ENCODE results near the gene TTLL13. TPM values are rescaled to one million over a fixed set of nuclear protein-coding genes. Genes with fewer than 3 reads are reported as not detected.

TTLL13 gene
- total and polyA plus RNA-seq, 2 of the 8 experiments (the other 6 are each of a cell fraction or from before 2014, with no cell fraction given) = 0.03 TPM; not detected in 1

DNA sequence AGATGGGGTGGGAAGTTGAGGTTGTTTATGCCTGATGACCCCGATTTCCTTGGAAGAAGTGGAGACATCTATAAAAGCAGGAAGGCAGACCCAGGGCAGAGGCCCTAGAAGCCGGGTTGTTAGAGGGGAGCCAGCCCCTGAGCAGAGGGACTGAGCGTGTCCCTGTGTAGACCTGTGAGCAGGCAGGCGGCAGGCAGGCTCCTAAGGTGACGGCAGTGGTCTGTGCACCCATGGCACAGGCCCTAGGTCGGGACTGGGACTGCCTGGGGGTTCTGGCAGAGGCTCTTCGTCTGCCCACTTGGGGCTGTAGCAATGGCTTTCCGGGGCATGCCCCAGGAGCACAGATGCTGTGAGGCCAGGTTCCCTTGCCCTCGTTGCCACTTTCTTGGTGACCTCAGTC, 38.3 kb upstream of the TTLL13 start:
- H4K5ac ChIP-seq (ENCODE audit: insufficient read length, low read depth, low read length) = no peak overlapping the region
- 0 out of 8 replicates have a peak, but pooled peaks cover 0 to 3% (median under 1%) of the 10 kb centered on the region in 4 experiments for H3K36me3 ChIP-seq (ENCODE audit: control insufficient read depth in 2 of 4, insufficient read depth in 4 of 4, low read length in 3 of 4)
- no peaks in the 10 kb centered on the region; the same call in 1 of the 2 replicates for H3K23me2 ChIP-seq (ENCODE audit: low read depth, low read length)
- H3K9me3 ChIP-seq (ENCODE audit: insufficient read depth in 2 of 2, low read depth in 1 of 2, low read length in 1 of 2) = no peaks in the 10 kb centered on the region
- DNase-seq (ENCODE audit: low read depth in 1 of 2, low spot score in 2 of 2) (no peak), FAIRE-seq (no peak)
- POLR2A ChIA-PET (ENCODE audit: partially characterized antibody) = interaction anchor here (4.8 kb wide), 1 partner anchor 9 kb away, joined by 25 read pairs; the partner anchor contains the start of gene SEMA4B
- H3K9ac ChIP-seq (replicated peaks in 1 of 4; ENCODE audit: extremely low read depth in 1 of 4, low read depth in 3 of 4, low read length in 3 of 4) = no peak overlapping the region
- no peak overlapping the region for H2AK5ac ChIP-seq (ENCODE audit: low read depth, low read length)
- H2BK12ac ChIP-seq (ENCODE audit: low read depth, low read length) = no peak overlapping the region
- H2BK120ac ChIP-seq (replicated peaks; ENCODE audit: low read depth, low read length) = no peak overlapping the region
- no peak overlapping the region for H4K91ac ChIP-seq (replicated peaks; ENCODE audit: insufficient read length, low read length)
- no peak overlapping the region for H3K4me2 ChIP-seq (ENCODE audit: insufficient read depth in 1 of 2, low read depth in 2 of 2, low read length in 2 of 2)
- H3K79me2 ChIP-seq (ENCODE audit: control insufficient read depth in 1 of 2, insufficient read depth in 2 of 2, low read length in 2 of 2) = peaks cover 0 to 38% of the 10 kb centered on the region in 2 experiments; a peak in 1 of 4 replicates
- H3K56ac ChIP-seq (replicated peaks; ENCODE audit: insufficient read length, low read depth, low read length) = no peak overlapping the region
- no peaks in the 10 kb centered on the region for H3K27me3 ChIP-seq (replicated peaks in 1 of 4; ENCODE audit: control insufficient read depth in 3 of 4, extremely low read depth in 1 of 4, insufficient read depth in 3 of 4, low read length in 3 of 4)
- H4K20me1 ChIP-seq (replicated peaks in 1 of 2; ENCODE audit: control insufficient read depth in 1 of 2, insufficient read depth in 2 of 2, low read length in 2 of 2) = peaks cover 7 to 12% of the 10 kb centered on the region in 2 experiments
- H3K4me1 ChIP-seq (replicated peaks in 1 of 4; ENCODE audit: control insufficient read depth in 3 of 4, insufficient read depth in 4 of 4, low read length in 3 of 4) = peaks cover 0 to 3% (median under 1%) of the 10 kb centered on the region in 4 experiments; a peak in 3 of 7 replicates
- H2AFZ ChIP-seq (ENCODE audit: low read length) = no peak overlapping the region
- no peak overlapping the region for H3K18ac ChIP-seq (ENCODE audit: extremely low read depth, low read length)
- H3K79me1 ChIP-seq (ENCODE audit: low read depth, low read length) = peaks cover 10% of the 10 kb centered on the region; the same call in 1 of the 2 replicates
- no peak overlapping the region for H3K23ac ChIP-seq (ENCODE audit: insufficient read length)
- H3K4ac ChIP-seq (replicated peaks; ENCODE audit: insufficient read length, low read depth, low read length) = no peak overlapping the region
- no peak overlapping the region for H3K14ac ChIP-seq (ENCODE audit: insufficient read length)
- H2BK20ac ChIP-seq (ENCODE audit: low read length) = no peak overlapping the region
- peak overlapping the region; percentile 30; the same call in 1 of the 2 replicates for H2BK5ac ChIP-seq (ENCODE audit: low read depth, low read length)
- no peak overlapping the region for H3K27ac ChIP-seq (ENCODE audit: low read depth, low read length)
- no peak overlapping the region for H2BK15ac ChIP-seq (ENCODE audit: low read length)
- H4K8ac ChIP-seq (ENCODE audit: extremely low read depth, insufficient read depth, low read length) = no peak overlapping the region
- no peak overlapping the region for H3K4me3 ChIP-seq (ENCODE audit: extremely low read depth in 1 of 4, insufficient read depth in 2 of 4, low read depth in 3 of 4, low read length in 4 of 4)
- CTCF ChIA-PET (ENCODE audit: partially characterized antibody) = interaction anchor here (0.6 to 12.6 kb wide), 4 partner anchors 6 to 64 kb away, joined by 3 to 182 read pairs (median 148); partner anchors contain the start of gene SEMA4B
- 94% methylated on average over 9 of the region's 9 CpGs; no CpG with 5 or more reads in 1 of the 2 experiments for WGBS, 2 experiments (ENCODE audit: extremely low coverage in 1 of 2, insufficient coverage in 1 of 2, insufficient read length in 1 of 2, insufficient replicate concordance in 2 of 2, low coverage in 1 of 2, low lambda C conversion rate in 2 of 2, missing lambda C conversion rate in 1 of 2)
- TF ChIP-seq BRCA1 (IDR thresholded peaks at IDR 0.05; ENCODE audit: low read depth, low read length) (no peak), JUND (IDR thresholded peaks at IDR 0.05; ENCODE audit: low read length) (no peak), EP300 (IDR thresholded peaks at IDR 0.05; ENCODE audit: borderline replicate concordance in 1 of 2, low read depth in 2 of 2, low read length in 2 of 2) (no peak), SP1 (IDR thresholded peaks at IDR 0.05; ENCODE audit: low read depth, low read length) (no peak), POU5F1 (IDR thresholded peaks at IDR 0.05; ENCODE audit: low read depth, low read length) (no peak), EGR1 (IDR thresholded peaks at IDR 0.05; ENCODE audit: borderline replicate concordance, low read depth, low read length) (no peak), CBX5 (IDR thresholded peaks at IDR 0.05; ENCODE audit: low read depth, low read length) (no peak), RXRA (IDR thresholded peaks at IDR 0.05; ENCODE audit: insufficient read depth, low read depth, low read length) (no peak), POLR2AphosphoS5 (IDR thresholded peaks at IDR 0.05; ENCODE audit: low read depth, low read length) (no peak), SUZ12 (IDR thresholded peaks at IDR 0.05; ENCODE audit: low read length) (no peak), SP2 (IDR thresholded peaks at IDR 0.05; ENCODE audit: low read length) (no peak), KDM4A (IDR thresholded peaks at IDR 0.05; ENCODE audit: low read depth, low read length, severe bottlenecking) (no peak), SIX5 (IDR thresholded peaks at IDR 0.05; ENCODE audit: low read depth, low read length) (no peak), BACH1 (IDR thresholded peaks at IDR 0.05; ENCODE audit: low read length) (no peak), GTF2F1 (IDR thresholded peaks at IDR 0.05; ENCODE audit: borderline replicate concordance, low read depth, low read length) (no peak)
